WTC11 (cell line): ENCODE measurements around the gene ZNHIT1. TPM values are rescaled to one million over a fixed set of nuclear protein-coding genes. Genes with fewer than 3 reads are reported as not detected.

ENCODE experiments used
- ATAC-seq: fragments of 200-7000 bp; cut with Tn5 transposase; 2 replicates; pipeline ENCODE4 v1.10.0; 2021; ENCODE audit warnings: mild to moderate bottlenecking, moderate library complexity
- CTCF ChIA-PET: fragments of 300-600 bp; sonication (Branson Sonifier 250); formaldehyde crosslinking; loops from one replicate; lab custom pipeline; 2021; ENCODE audit warnings: antibody characterized with exemption; lab: Charles Lee
- POLR2A ChIA-PET: fragments of 350-600 bp; sonication (Branson Sonifier 250); formaldehyde crosslinking; loops from one replicate; lab custom pipeline; 2021; ENCODE audit warnings: antibody characterized with exemption; lab: Charles Lee
- DNase-seq: peaks from one replicate; pipeline ENCODE4 v3.0.0; 2021; ENCODE audit warnings: low spot score
- H3K27ac Mint-ChIP-seq: 2 replicates; pipeline ENCODE4 v1.8.0; 2021; ENCODE audit warnings: mixed read lengths
- H3K27me3 Mint-ChIP-seq: 2 replicates; pipeline ENCODE4 v1.8.0; 2021; ENCODE audit warnings: low read depth, mild to moderate bottlenecking, moderate library complexity, mixed read lengths
- H3K36me3 Mint-ChIP-seq: 2 replicates; pipeline ENCODE4 v1.8.0; 2021; ENCODE audit warnings: mixed read lengths
- H3K4me1 Mint-ChIP-seq: 2 replicates; pipeline ENCODE4 v1.8.0; 2022; ENCODE audit warnings: mixed read lengths
- H3K4me3 Mint-ChIP-seq: 2 replicates; pipeline ENCODE4 v1.8.0; 2021; ENCODE audit warnings: mild to moderate bottlenecking, moderate library complexity, mixed read lengths
- H3K9me3 Mint-ChIP-seq: 2 replicates; pipeline ENCODE4 v1.8.0; 2021; ENCODE audit warnings: mixed read lengths
- ATF1 ChIP-seq: sonication (generic); formaldehyde crosslinking; IDR thresholded peaks from 2 replicates; pipeline ENCODE4 v1.8.1; 2023; ENCODE audit warnings: mild to moderate bottlenecking, moderate library complexity, missing genetic modification reagents
- ATF6 ChIP-seq: sonication (generic); formaldehyde crosslinking; IDR thresholded peaks from 2 replicates; pipeline ENCODE4 v1.8.1; 2023; ENCODE audit warnings: mild to moderate bottlenecking, missing genetic modification reagents
- CREM ChIP-seq: sonication (generic); formaldehyde crosslinking; IDR thresholded peaks from 2 replicates; pipeline ENCODE4 v1.8.1; 2022; ENCODE audit warnings: mild to moderate bottlenecking, missing genetic modification reagents, moderate library complexity
- CTCF ChIP-seq: fragments of 200-600 bp; IDR thresholded peaks from 2 replicates; pipeline ENCODE4 v1.8.0; 2022; ENCODE audit warnings: antibody characterized with exemption
- ELF4 ChIP-seq: sonication (generic); formaldehyde crosslinking; IDR thresholded peaks from 2 replicates; pipeline ENCODE4 v1.8.1; 2022; ENCODE audit warnings: low read depth, mild to moderate bottlenecking, moderate library complexity, missing genetic modification reagents
- FOXK1 ChIP-seq: sonication (generic); formaldehyde crosslinking; IDR thresholded peaks from 2 replicates; pipeline ENCODE4 v1.8.0; 2022; ENCODE audit warnings: mild to moderate bottlenecking, moderate library complexity, missing genetic modification reagents
- FOXP1 ChIP-seq: sonication (generic); formaldehyde crosslinking; IDR thresholded peaks from 2 replicates; pipeline ENCODE4 v1.8.0; 2022; ENCODE audit warnings: missing genetic modification reagents, mild to moderate bottlenecking, moderate library complexity, borderline replicate concordance
- NR1H2 ChIP-seq: sonication (generic); formaldehyde crosslinking; IDR thresholded peaks from 2 replicates; pipeline ENCODE4 v1.9.0; 2021; ENCODE audit warnings: mild to moderate bottlenecking, moderate library complexity, missing genetic modification reagents
- NR2C2 ChIP-seq: sonication (generic); formaldehyde crosslinking; IDR thresholded peaks from 2 replicates; pipeline ENCODE4 v1.8.0; 2022; ENCODE audit warnings: mild to moderate bottlenecking, missing genetic modification reagents
- PRRX2 ChIP-seq: fragments of 250-450 bp; sonication (Bioruptor Pico); IDR thresholded peaks from 2 replicates; pipeline ENCODE4 v1.8.0; 2021; ENCODE audit warnings: mild to moderate bottlenecking
- RORB ChIP-seq: fragments of 250-450 bp; sonication (Bioruptor Pico); IDR thresholded peaks from 2 replicates; pipeline ENCODE4 v1.9.0; 2021; ENCODE audit warnings: mild to moderate bottlenecking
- SMAD3 ChIP-seq: sonication (generic); formaldehyde crosslinking; IDR thresholded peaks from 2 replicates; pipeline ENCODE4 v1.8.0; 2022; ENCODE audit warnings: missing genetic modification reagents, mild to moderate bottlenecking, borderline replicate concordance
- TEAD4 ChIP-seq: sonication (generic); formaldehyde crosslinking; IDR thresholded peaks from 2 replicates; pipeline ENCODE4 v1.8.0; 2022; ENCODE audit warnings: mild to moderate bottlenecking, missing genetic modification reagents
- ZNF121 ChIP-seq: sonication (generic); formaldehyde crosslinking; IDR thresholded peaks from 2 replicates; pipeline ENCODE4 v1.8.0; 2023; ENCODE audit warnings: missing genetic modification reagents
- ZNF232 ChIP-seq: sonication (generic); formaldehyde crosslinking; IDR thresholded peaks from 2 replicates; pipeline ENCODE4 v1.8.0; 2022; ENCODE audit warnings: mild to moderate bottlenecking, missing genetic modification reagents
- ZNF671 ChIP-seq: fragments of 250-450 bp; sonication (Bioruptor Pico); IDR thresholded peaks from 2 replicates; pipeline ENCODE4 v1.8.0; 2021; ENCODE audit warnings: mild to moderate bottlenecking
- total RNA-seq: library from RNA; stranded (reverse); gene quantifications from 3 replicates; pipeline ENCODE4 v1.2.3, GENCODE V29; 2021
- TF ChIP-seq, protein P1 (sequence below): sonication (generic); formaldehyde crosslinking; IDR thresholded peaks from 2 replicates; pipeline ENCODE4 v1.8.1; 2023; ENCODE audit warnings: mild to moderate bottlenecking, missing genetic modification reagents
- TF ChIP-seq, protein P2 (sequence below): sonication (generic); formaldehyde crosslinking; IDR thresholded peaks from 2 replicates; pipeline ENCODE4 v1.8.1; 2022; ENCODE audit warnings: mild to moderate bottlenecking, moderate library complexity, missing genetic modification reagents
- TF ChIP-seq, protein P3 (sequence below): sonication (generic); formaldehyde crosslinking; IDR thresholded peaks from 2 replicates; pipeline ENCODE4 v1.8.0; 2022; ENCODE audit warnings: mild to moderate bottlenecking, missing genetic modification reagents
- TF ChIP-seq, protein P4 (sequence below): sonication (generic); formaldehyde crosslinking; IDR thresholded peaks from 2 replicates; pipeline ENCODE4 v1.8.0; 2022; ENCODE audit warnings: missing genetic modification reagents
- TF ChIP-seq, protein P5 (sequence below): fragments of 250-450 bp; sonication (Bioruptor Pico); conservative IDR thresholded peaks from 2 replicates; pipeline ENCODE4 v1.9.0; 2021; ENCODE audit warnings: mild to moderate bottlenecking

ZNHIT1 gene
- total RNA-seq, 1 experiment from 2014 or later = 63.9 TPM

DNA sequence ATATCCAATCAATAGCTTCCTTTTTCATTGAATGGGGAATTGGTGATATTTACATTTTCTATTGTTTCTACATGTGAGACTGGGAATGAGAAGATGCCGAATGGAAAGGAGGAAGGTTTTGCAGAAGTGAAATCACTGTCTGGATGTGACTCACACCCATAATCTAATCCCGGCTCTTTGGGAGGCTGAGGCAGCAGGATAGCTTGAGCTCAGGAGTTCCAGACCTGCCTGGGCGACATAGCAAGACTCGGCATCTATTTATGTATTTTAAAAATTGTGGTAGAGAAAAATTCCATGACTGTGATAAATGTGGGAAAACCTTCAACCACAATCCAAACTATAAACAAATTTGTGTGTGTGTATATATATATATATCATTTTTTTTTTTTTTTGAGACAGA is 37.8 kb downstream of the ZNHIT1 start:
- ChIA-PET POLR2A (interaction anchor here (0.7 kb wide), 1 partner anchor 468 kb away, joined by 4 read pairs; no protein-coding TSS in a partner anchor), CTCF (interaction anchor here (1.4 to 2.7 kb wide), 2 partner anchors 11 to 63 kb away, joined by 3 to 11 read pairs; partner anchors contain the start of gene FIS1)
- Mint-ChIP-seq H3K9me3 (no peaks in the 10 kb centered on the region), H3K4me1 (peaks cover 12% of the 10 kb centered on the region), H3K4me3 (no peak overlapping the region), H3K36me3 (peaks cover 4% of the 10 kb centered on the region), H3K27me3 (no peaks in the 10 kb centered on the region; the same call in 1 of the 2 replicates), H3K27ac (no peak overlapping the region; the same call in 1 of the 2 replicates)
- DNase-seq (no peak), ATAC-seq (no peak)
- TF ChIP-seq TEAD4 (CRISPR knock-in tag) = no peak
- no peak for TF ChIP-seq ZNF232 (CRISPR knock-in tag)
- TF ChIP-seq, protein P1, sequence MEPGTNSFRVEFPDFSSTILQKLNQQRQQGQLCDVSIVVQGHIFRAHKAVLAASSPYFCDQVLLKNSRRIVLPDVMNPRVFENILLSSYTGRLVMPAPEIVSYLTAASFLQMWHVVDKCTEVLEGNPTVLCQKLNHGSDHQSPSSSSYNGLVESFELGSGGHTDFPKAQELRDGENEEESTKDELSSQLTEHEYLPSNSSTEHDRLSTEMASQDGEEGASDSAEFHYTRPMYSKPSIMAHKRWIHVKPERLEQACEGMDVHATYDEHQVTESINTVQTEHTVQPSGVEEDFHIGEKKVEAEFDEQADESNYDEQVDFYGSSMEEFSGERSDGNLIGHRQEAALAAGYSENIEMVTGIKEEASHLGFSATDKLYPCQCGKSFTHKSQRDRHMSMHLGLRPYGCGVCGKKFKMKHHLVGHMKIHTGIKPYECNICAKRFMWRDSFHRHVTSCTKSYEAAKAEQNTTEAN (CRISPR knock-in tag) = no peak

GRCh38 chr7:101258243-101258731 is 40.3 kb downstream of the ZNHIT1 start:
- Mint-ChIP-seq H3K9me3 (no peaks in the 10 kb centered on the region), H3K36me3 (no peaks in the 10 kb centered on the region), H3K4me3 (no peak overlapping the region), H3K27ac (no peak overlapping the region), H3K27me3 (peaks cover 7% of the 10 kb centered on the region; the same call in 1 of the 2 replicates), H3K4me1 (peaks cover 4% of the 10 kb centered on the region; the same call in 1 of the 2 replicates)
- no peak for ATAC-seq
- POLR2A ChIA-PET = no interaction called here
- CTCF ChIA-PET = interaction anchor here (0.9 to 1.5 kb wide), 3 partner anchors 14 to 25 kb away, joined by 3 to 7 read pairs (median 5); no protein-coding TSS in a partner anchor
- DNase-seq = no peak
- TF ChIP-seq FOXK1 = no peak
- TF ChIP-seq ELF4 (CRISPR knock-in tag) = no peak
- TF ChIP-seq, protein P2, sequence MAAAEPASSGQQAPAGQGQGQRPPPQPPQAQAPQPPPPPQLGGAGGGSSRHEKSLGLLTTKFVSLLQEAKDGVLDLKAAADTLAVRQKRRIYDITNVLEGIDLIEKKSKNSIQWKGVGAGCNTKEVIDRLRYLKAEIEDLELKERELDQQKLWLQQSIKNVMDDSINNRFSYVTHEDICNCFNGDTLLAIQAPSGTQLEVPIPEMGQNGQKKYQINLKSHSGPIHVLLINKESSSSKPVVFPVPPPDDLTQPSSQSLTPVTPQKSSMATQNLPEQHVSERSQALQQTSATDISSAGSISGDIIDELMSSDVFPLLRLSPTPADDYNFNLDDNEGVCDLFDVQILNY (CRISPR knock-in tag) = no peak
- TF ChIP-seq CREM (CRISPR knock-in tag) = no peak
- TF ChIP-seq, protein P3, sequence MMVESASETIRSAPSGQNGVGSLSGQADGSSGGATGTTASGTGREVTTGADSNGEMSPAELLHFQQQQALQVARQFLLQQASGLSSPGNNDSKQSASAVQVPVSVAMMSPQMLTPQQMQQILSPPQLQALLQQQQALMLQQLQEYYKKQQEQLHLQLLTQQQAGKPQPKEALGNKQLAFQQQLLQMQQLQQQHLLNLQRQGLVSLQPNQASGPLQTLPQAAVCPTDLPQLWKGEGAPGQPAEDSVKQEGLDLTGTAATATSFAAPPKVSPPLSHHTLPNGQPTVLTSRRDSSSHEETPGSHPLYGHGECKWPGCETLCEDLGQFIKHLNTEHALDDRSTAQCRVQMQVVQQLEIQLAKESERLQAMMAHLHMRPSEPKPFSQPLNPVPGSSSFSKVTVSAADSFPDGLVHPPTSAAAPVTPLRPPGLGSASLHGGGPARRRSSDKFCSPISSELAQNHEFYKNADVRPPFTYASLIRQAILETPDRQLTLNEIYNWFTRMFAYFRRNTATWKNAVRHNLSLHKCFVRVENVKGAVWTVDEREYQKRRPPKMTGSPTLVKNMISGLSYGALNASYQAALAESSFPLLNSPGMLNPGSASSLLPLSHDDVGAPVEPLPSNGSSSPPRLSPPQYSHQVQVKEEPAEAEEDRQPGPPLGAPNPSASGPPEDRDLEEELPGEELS (CRISPR knock-in tag) = no peak
- TF ChIP-seq, protein P4, sequence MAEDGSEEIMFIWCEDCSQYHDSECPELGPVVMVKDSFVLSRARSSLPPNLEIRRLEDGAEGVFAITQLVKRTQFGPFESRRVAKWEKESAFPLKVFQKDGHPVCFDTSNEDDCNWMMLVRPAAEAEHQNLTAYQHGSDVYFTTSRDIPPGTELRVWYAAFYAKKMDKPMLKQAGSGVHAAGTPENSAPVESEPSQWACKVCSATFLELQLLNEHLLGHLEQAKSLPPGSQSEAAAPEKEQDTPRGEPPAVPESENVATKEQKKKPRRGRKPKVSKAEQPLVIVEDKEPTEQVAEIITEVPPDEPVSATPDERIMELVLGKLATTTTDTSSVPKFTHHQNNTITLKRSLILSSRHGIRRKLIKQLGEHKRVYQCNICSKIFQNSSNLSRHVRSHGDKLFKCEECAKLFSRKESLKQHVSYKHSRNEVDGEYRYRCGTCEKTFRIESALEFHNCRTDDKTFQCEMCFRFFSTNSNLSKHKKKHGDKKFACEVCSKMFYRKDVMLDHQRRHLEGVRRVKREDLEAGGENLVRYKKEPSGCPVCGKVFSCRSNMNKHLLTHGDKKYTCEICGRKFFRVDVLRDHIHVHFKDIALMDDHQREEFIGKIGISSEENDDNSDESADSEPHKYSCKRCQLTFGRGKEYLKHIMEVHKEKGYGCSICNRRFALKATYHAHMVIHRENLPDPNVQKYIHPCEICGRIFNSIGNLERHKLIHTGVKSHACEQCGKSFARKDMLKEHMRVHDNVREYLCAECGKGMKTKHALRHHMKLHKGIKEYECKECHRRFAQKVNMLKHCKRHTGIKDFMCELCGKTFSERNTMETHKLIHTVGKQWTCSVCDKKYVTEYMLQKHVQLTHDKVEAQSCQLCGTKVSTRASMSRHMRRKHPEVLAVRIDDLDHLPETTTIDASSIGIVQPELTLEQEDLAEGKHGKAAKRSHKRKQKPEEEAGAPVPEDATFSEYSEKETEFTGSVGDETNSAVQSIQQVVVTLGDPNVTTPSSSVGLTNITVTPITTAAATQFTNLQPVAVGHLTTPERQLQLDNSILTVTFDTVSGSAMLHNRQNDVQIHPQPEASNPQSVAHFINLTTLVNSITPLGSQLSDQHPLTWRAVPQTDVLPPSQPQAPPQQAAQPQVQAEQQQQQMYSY (CRISPR knock-in tag) = no peak
- TF ChIP-seq TEAD4 (CRISPR knock-in tag) = no peak
- TF ChIP-seq, protein P5, sequence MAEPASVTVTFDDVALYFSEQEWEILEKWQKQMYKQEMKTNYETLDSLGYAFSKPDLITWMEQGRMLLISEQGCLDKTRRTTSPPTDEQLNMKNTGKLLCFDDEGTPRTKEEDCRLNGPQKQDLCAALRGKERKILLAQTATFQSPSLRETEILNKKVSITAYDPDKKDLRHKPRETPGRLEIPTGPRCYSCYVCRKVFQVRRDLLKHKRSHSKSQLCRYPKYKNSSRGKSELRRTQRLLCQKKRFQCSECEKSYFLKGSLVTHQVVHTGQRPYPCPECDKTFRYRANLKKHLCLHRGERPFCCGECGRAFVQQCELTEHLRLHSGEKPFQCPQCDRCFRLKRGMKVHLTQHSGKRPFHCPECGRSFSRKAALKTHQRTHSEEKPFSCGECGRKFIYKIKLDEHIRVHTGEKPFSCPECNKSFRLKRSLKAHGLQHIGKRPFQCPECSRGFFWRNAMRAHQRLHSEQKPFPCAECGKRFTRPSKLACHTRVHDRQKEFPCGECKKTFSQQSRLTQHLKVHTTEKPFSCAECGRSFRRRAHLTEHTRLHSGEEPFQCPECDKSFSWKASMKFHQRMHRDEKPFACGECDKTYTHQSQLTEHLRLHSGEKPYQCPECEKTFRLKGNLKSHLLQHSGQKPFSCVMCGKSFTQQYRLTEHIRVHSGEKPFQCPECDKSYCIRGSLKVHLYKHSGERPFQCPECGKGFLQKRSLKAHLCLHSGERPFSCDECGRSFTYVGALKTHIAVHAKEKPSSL (CRISPR knock-in tag) = no peak
- TF ChIP-seq ZNF121 (CRISPR knock-in tag) = no peak
- TF ChIP-seq NR2C2 (CRISPR knock-in tag) = no peak
- TF ChIP-seq PRRX2 (CRISPR knock-in tag) = no peak
- TF ChIP-seq SMAD3 (CRISPR knock-in tag) = no peak
- no peak for TF ChIP-seq FOXP1 (CRISPR knock-in tag)
- no peak for TF ChIP-seq RORB
- TF ChIP-seq CTCF = no peak
- no peak for TF ChIP-seq ZNF671 (CRISPR knock-in tag)
- no peak for TF ChIP-seq NR1H2 (CRISPR knock-in tag)
- TF ChIP-seq ATF1 (CRISPR knock-in tag) = no peak
- TF ChIP-seq ATF6 (CRISPR knock-in tag) = no peak
